ENCODE data around the gene TSPAN18.

TSPAN18 gene

GRCh38 chr11:44957776-44958564 is 231.2 kb downstream of the TSPAN18 start:
- Histone ChIP-seq H4K20me1 (ENCODE audit: insufficient read depth, low read length) (no peaks in the 10 kb centered on the region), H3K79me2 (ENCODE audit: insufficient read depth, low read length) (no peaks in the 10 kb centered on the region), H3K27me3 (ENCODE audit: insufficient read depth, low read length) (0 out of 2 replicates have a peak, but pooled peaks cover 6% of the 10 kb centered on the region), H3K4me2 (ENCODE audit: low read length) (no peak overlapping the region), H3K9me2 (ENCODE audit: low read depth, low read length) (no peaks in the 10 kb centered on the region), H2AFZ (ENCODE audit: low read length) (no peak overlapping the region), H3K9me3 (ENCODE audit: low read length) (no peaks in the 10 kb centered on the region), H3K4me3 (ENCODE audit: low read depth, low read length, poor library complexity, severe bottlenecking) (no peak overlapping the region), H3K9ac (ENCODE audit: low read length) (no peak overlapping the region), H3F3A (ENCODE audit: insufficient read depth, low read length) (no peaks in the 10 kb centered on the region), H3K36me3 (ENCODE audit: insufficient read depth, low read length) (no peaks in the 10 kb centered on the region), H3K27ac (ENCODE audit: low read depth, low read length, poor library complexity, severe bottlenecking) (no peak overlapping the region), H3K4me1 (ENCODE audit: insufficient read depth, low read length, severe bottlenecking) (no peaks in the 10 kb centered on the region)
- TF ChIP-seq EZH2 (IDR thresholded peaks at IDR 0.05; ENCODE audit: borderline replicate concordance, low read length) (no peak), CTCF (IDR thresholded peaks at IDR 0.05; ENCODE audit: low read length) (no peak)

GRCh38 chr11:44959064-44959463 is 232.3 kb downstream of the TSPAN18 start:
- Histone ChIP-seq H3K79me2 (ENCODE audit: insufficient read depth, low read length) (no peaks in the 10 kb centered on the region), H3K4me1 (ENCODE audit: insufficient read depth, low read length, severe bottlenecking) (no peaks in the 10 kb centered on the region), H4K20me1 (ENCODE audit: insufficient read depth, low read length) (no peaks in the 10 kb centered on the region), H3K27ac (ENCODE audit: low read depth, low read length, poor library complexity, severe bottlenecking) (no peak overlapping the region), H3F3A (ENCODE audit: insufficient read depth, low read length) (no peaks in the 10 kb centered on the region), H2AFZ (ENCODE audit: low read length) (no peak overlapping the region), H3K9me2 (ENCODE audit: low read depth, low read length) (no peaks in the 10 kb centered on the region), H3K4me2 (ENCODE audit: low read length) (no peak overlapping the region), H3K9me3 (ENCODE audit: low read length) (no peaks in the 10 kb centered on the region), H3K36me3 (ENCODE audit: insufficient read depth, low read length) (no peaks in the 10 kb centered on the region), H3K27me3 (ENCODE audit: insufficient read depth, low read length) (0 out of 2 replicates have a peak, but pooled peaks cover 6% of the 10 kb centered on the region), H3K4me3 (ENCODE audit: low read depth, low read length, poor library complexity, severe bottlenecking) (no peak overlapping the region), H3K9ac (ENCODE audit: low read length) (no peak overlapping the region)
- TF ChIP-seq EZH2 (IDR thresholded peaks at IDR 0.05; ENCODE audit: borderline replicate concordance, low read length) (no peak), CTCF (IDR thresholded peaks at IDR 0.05; ENCODE audit: low read length) (no peak)

- Histone ChIP-seq H3K9ac (ENCODE audit: low read length) (no peak overlapping the region), H4K20me1 (ENCODE audit: insufficient read depth, low read length) (no peaks in the 10 kb centered on the region), H3K4me2 (ENCODE audit: low read length) (no peak overlapping the region), H3F3A (ENCODE audit: insufficient read depth, low read length) (no peaks in the 10 kb centered on the region), H3K9me3 (ENCODE audit: low read length) (no peaks in the 10 kb centered on the region), H3K79me2 (ENCODE audit: insufficient read depth, low read length) (no peaks in the 10 kb centered on the region), H3K27me3 (ENCODE audit: insufficient read depth, low read length) (0 out of 2 replicates have a peak, but pooled peaks cover 6% of the 10 kb centered on the region), H3K27ac (ENCODE audit: low read depth, low read length, poor library complexity, severe bottlenecking) (no peak overlapping the region), H3K36me3 (ENCODE audit: insufficient read depth, low read length) (no peaks in the 10 kb centered on the region), H3K4me3 (ENCODE audit: low read depth, low read length, poor library complexity, severe bottlenecking) (no peak overlapping the region), H3K4me1 (ENCODE audit: insufficient read depth, low read length, severe bottlenecking) (no peaks in the 10 kb centered on the region), H3K9me2 (ENCODE audit: low read depth, low read length) (no peaks in the 10 kb centered on the region), H2AFZ (ENCODE audit: low read length) (no peak overlapping the region)
- TF ChIP-seq CTCF (IDR thresholded peaks at IDR 0.05; ENCODE audit: low read length) (no peak), EZH2 (IDR thresholded peaks at IDR 0.05; ENCODE audit: borderline replicate concordance, low read length) (no peak)
Measured at GRCh38 chr11:44960200-44960845, 233.6 kb downstream of the TSPAN18 start.

All from OCI-LY1 (cell line).